ENCODE data around the gene C11orf58.
A peak's percentile ranks its signal among the peaks of the same experiment; 100 is the strongest.

Gene C11orf58

DNA sequence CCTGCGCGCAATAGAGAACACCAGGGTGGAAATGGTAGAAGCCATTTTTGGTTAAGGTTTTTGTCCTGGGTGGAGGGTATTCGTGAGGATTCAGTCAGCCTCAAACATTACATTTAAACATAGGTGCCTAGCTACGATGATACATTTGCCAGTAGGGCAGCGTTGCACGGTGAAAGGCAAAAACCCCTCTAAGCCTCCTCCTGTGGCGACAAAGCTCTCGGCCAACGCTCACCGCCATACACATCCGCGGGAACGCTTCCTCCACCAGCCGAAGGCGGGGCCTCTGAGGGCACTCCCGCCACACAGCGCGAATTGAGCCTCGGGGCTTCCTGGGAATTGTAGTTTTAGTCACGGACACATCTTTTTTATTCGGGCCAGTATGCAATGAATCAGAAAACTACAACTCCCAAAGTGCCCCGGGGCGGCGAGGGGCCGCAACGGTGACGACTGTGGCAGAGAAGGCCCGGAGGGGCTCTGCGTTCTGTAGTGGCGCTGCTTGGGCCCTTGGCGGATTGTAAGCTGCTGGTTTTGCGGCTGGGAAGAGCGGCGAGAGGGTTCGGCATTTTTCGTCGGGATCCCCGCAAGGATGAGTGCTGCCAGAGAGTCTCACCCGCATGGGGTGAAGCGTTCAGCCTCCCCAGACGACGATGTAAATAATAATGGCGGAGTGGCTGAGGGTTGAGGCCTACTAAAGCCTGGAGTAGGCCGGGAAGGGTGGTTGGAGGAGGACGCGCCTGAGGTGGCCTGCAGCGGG, at the start of gene C11orf58:
C11orf58 (plus strand) TSS at position 455 of the 754 bp plus-strand sequence; CDS start at position 587, 132 bp downstream.
- peak; percentile 81 to 84 (median 82) for DNase-seq (ENCODE audit: low read depth in 3 of 3, low spot score in 1 of 3)

DNA sequence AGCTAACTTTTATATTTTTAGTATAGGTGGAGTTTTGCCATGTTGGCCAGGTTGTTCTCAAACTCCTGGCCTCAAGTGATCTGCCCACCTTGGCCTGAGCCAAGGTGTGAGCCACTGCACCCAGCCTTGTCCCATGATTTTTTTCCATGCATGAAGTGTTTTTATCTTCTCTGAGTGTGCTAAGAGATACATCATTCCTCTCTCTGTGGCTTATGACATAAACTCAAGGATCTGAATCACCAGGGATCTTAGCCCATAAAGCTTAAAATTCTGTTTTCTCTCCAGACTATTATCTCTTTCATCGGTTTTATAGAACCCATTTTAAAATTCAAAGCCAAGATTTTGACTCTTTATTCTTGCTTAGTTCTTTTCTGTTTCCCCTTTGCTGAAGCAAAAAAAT, 48.4 kb upstream of the C11orf58 start:
- no peak for DNase-seq (ENCODE audit: low read depth in 3 of 3, low spot score in 1 of 3)

DNA sequence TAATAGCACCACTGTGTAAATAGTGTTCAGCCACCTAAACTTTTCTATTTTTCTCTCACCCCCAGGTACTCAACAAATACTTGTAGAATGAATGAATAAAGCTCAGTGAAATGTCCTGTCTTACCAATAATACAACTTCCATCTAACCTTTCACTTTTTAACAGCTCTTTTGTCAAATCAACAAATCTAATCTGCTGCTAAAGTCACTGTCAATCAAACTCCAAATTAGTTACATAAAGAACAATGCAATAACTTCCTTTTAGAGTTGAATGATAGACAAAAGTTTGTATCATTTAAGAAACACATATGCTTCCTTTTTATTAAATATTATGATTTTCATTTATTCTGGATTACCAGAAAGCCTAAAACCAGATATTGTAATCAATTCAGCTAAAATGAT, 34.7 kb upstream of the C11orf58 start:
- DNase-seq (ENCODE audit: low read depth in 3 of 3, low spot score in 1 of 3) = no peak

DNA sequence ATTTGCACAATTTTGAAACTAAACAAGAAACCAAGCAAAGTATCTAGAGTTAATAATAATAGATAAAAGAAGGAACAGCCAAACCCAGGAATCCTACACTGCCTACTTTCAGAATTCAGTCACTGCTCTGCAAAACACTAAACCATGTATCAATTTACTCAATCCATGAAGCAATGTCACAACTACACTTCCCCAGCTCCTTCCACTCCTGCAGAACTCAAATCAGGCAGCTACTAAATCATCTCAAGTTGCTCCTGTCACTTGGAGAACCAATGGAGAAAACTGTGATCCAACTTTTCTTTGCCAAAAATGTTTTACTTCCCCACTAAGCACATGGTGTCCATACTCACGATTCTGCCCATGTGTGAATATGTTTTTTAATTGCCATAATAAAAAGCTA, 24.9 kb upstream of the C11orf58 start:
- DNase-seq (ENCODE audit: low read depth in 3 of 3, low spot score in 1 of 3) = no peak

DNA sequence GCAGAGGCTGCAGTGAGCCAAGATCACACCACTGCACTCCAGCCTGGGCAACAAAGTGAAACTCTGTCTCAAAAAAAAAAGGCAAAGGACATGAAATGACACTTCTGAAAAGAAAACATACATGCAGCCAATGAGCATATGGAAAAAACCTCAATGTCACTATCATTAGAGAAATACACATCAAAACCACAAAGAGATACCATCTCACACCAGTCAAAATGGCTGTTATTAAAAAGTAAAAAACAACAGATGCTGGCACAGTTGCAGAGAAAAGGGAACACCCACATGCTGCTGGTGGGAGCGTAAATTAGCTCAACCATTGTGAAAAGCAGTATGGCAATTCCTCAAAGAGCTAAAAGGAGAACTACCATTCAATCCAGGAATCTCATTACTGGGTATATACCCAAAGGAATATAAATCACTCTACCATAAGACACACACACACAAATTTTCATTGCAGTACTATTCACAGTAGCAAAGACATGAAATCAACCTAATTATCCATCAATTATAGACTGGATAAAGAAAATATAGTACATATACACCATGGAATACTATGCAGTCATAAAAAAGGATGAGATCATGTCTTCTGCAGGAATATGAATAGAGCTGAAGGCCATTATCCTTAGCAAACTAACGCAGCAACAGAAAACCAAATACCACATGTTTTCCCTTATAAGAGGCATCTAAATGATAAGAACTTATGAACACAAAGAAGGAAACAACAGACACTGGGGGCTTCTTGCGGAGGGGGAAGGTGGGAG, 15.7 kb upstream of the C11orf58 start:
- no peak for DNase-seq (ENCODE audit: low read depth in 3 of 3, low spot score in 1 of 3)

DNA sequence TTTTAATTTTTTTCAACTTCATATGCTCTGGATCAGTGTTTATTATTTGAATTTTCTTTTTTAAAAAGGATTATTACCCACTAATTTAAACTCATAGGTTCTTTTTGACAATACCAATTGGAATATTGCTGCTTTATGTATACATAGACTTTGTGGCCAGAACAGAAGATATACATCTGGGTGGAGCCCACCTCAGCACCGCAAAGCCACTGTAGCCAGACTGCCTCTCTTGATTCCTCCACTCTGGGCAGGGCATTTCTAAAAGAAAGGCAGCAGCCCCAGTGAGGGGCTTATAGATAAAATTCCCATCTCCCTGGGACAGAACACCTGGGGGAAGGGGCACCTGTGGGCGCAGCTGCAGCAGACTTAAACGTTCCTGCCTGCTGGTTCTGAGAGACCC, 10.6 kb upstream of the C11orf58 start:
- DNase-seq (ENCODE audit: low read depth in 3 of 3, low spot score in 1 of 3) = no peak

DNA sequence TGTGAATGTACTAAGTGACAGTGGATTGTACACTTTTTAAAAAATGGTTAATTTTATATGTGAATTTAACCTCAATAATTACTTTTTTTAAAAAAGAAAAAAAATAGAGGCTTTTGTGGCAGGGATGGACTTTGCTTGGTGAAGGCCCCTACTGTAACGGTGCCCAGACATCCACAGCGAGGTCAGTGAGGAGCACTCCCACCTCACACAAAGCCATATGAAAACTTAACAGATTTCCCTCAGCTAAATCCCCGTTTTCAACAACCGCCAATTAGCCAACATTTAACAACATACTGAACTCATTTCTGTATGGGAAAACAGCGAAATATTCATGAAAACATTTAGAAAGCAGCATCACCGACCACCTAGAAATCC, 642 bp upstream of the C11orf58 start:
- DNase-seq (ENCODE audit: low read depth in 3 of 3, low spot score in 1 of 3) = no peak

DNA sequence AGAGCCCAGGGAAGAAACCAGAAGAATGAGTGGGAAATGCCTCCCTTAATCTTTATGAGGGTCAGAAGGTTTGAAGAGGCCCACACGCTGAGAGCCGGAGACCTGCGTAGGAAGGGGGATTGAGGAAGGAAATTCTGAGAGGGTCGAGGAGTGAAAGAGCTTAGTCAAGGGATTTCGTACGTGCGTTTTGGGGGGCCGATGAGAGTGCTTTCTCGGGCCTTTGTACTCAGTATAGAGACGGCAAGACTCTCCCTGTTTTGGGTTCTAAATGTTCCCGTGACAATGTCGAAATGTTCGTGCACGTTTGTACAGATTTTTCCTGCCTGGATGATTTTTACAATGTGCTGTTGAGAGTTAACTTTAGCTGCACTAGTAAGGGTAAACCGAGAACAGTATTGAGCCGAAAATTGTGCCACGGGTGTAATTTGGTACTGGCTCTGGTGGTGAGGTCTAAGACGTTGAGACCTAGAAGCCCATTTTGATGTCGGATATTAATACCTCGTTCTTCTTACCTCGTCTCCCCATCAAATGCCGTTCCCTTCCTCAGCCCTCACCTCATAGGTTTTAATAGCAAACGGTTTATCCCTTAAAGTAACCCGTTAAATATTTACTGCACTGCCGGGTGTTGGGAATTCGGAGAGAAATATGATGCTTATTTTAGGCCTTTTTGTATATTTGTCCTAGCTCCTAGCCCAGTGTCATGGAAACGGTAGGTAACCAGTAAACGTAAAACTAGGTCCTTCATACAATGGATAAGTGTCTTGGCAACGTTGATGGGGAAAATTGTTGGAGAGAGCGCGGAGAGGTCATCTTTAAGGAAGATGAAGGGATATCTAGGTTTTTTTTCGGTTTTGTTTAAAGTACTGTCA, 734 bp downstream of the C11orf58 start:
- DNase-seq (ENCODE audit: low read depth in 3 of 3, low spot score in 1 of 3) = no peak

DNA sequence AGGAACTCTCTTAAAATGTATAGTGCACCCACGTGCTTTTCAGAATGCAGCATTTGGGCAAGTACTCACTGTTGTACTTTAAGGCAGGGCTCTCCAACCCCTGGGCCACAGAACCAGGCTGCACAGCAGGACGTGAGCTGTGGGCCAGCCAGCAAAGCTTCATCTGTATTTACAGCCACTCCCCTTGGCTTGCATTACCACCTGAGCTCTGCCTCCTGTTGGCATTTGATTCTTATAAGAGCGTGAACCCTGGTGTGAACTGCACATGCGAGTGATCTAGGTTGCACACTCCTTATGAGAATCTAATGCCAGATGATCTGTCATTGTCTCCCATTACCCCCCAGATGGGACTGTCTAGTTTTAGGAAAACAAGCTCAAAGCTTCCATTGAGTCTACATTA, 3.0 kb downstream of the C11orf58 start:
- no peak for DNase-seq (ENCODE audit: low read depth in 3 of 3, low spot score in 1 of 3)

DNA sequence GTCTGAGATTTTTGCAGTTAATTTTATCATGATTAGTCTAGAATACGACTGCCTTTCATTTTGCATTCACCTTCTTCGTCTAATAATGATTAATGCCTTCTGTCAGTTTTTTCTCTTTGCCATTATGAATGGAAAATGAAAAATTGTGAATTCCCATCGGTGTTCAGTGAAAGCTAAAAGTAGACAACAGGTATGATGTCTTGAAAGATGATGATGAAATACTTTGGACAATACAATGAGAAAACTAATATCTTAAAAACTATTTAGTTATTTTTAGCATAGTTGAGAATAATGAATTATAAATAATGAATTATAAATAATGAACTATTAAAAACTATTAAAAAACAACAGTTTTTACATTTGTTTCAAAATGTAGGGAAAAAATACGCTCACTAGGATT, 5.0 kb downstream of the C11orf58 start:
- DNase-seq (ENCODE audit: low read depth in 3 of 3, low spot score in 1 of 3) = no peak

DNA sequence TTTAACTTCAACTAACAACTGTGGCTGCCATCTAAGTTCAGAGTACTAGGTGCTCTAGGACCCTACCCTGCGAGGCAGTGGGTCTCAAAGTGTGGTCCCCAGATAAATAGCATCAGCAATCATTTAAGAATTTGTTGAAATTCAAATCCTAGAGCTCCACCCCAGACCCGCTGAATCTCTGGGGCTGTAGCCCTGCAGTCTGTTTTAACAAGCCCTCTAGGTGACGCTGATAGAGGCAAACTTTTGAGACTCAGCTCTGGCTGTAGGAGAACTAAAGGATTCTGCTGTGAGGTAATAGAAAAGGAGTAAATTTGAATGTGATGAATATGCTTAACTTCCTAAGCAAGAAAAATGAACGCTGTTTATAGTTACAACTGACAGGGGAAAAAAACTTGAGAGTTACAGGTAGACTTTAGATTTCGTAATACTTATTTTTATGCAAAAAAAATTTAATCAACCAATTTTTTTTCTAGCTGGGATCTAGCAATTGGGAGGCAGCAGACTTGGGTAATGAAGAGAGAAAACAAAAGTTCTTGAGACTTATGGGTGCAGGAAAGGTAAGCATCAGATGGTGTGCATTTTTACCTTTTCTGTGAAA, 5.8 kb downstream of the C11orf58 start:
- no peak for DNase-seq (ENCODE audit: low read depth in 3 of 3, low spot score in 1 of 3)

DNA sequence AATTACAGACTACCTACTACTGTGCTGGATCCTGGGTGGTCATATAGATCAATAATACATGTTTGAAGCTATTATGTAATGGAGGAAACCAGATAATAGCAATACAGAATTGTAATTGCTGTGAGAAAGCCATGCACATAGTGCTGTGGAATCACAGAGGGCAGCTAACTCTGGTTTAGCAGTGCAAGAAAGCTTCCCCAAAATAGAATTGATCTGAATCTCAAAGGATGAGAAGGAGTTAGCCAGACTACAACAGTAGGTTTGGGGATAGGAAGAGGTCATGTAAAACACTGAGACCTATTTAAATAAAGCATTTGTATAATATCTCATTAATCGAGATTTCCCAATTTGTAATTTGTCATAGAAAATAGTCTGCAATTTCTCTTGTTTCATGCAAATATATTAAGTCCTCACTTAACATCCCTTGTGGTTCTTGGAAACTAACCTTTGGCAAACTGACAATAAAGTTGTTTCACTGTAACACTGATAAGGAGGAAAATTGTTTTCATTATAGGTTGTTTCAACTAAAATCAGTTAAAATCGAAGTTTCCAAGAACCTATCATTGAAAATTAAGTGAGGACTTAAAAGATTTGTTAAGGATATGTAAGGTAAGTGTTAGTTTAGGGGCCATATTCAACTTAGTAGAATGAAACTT, 7.6 kb downstream of the C11orf58 start:
- DNase-seq (ENCODE audit: low read depth in 3 of 3, low spot score in 1 of 3) = no peak

DNA sequence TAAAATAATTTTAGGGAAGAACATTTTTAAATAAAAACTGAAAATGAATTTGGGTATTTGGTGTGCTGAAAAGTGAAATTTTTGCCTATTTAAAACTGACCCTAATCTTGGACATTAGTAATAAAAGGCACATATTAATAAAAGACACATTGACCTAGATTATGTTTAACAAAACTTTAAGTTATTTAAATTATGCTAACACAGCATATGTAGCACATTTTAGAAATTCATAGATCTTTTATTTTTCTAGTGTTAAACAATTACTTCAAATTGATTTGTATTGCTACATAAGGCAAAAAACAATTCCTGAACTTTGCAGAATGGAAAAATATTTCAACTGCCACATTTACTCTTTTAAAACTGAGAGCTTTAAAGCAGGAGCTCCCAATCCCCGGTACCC, 10.6 kb downstream of the C11orf58 start:
- no peak for DNase-seq (ENCODE audit: low read depth in 3 of 3, low spot score in 1 of 3)

DNA sequence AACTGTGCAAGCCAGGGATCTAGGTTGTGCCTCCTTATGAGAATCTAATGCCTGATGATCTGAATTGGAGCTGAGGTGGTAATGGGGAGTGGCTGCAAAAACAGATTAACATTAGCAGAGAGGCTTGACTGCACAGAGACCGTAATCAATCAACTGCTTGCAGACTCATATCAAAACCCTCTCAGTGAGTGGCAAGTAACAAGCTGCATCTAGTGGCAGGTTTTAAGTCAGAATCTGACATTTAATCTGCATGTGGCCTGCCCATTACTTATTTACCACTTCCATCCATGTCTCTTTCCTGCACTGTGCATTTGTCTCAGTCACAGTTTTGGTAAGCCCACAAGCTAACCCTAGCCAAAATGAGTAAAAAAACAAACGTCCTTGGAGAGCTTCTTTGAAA, 11.2 kb downstream of the C11orf58 start:
- DNase-seq (ENCODE audit: low read depth in 3 of 3, low spot score in 1 of 3) = no peak

DNA sequence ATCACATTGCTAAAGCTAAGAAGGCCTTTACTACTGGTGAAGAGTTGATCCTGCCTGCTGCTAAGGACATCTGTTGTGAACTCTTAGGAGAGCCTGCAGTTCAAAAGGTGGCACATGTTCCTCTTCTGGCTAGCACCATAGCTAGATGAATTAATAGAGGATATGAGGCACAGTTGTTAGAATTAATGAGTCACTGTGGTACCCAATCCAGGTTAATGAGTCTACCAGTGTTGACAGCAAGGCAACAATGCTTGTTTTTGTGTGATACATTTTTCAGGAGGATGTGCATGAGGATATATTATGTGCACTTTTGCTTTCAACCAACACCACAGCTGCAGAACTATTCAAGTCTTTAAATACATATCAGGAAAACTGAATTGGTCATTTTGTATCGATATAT, 12.0 kb downstream of the C11orf58 start:
- no peak for DNase-seq (ENCODE audit: low read depth in 3 of 3, low spot score in 1 of 3)

DNA sequence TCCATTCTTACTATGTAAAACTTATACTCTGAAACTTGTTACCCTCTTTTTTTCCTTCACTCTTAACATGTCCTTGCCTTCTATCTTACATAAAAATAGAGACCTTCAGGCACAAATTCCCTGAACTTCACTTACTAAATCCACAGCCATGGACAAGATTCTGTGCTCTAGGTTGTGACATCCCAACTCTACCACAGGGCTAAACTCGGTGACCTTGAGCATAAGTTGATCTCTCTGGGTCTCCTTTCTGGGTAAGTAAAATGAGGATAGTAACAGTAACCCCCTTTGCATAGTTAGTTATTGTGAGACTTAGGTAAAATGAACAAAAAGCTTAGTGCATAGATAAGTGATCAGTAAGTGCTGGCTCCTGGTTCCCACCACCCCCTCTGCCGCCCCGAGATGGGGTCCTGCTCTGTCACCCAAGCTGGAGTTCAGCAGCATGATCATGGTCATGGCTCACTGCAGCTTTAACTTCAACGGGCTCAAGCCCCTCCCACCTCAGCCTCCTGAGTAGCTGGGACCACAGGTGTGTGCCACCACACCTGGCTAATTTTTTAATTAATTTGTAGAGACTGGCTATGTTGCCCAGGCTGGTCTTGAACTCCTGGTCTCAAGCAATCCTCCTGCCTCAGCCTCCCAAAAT, 20.1 kb downstream of the C11orf58 start:
- DNase-seq (ENCODE audit: low read depth in 3 of 3, low spot score in 1 of 3) = no peak

DNA sequence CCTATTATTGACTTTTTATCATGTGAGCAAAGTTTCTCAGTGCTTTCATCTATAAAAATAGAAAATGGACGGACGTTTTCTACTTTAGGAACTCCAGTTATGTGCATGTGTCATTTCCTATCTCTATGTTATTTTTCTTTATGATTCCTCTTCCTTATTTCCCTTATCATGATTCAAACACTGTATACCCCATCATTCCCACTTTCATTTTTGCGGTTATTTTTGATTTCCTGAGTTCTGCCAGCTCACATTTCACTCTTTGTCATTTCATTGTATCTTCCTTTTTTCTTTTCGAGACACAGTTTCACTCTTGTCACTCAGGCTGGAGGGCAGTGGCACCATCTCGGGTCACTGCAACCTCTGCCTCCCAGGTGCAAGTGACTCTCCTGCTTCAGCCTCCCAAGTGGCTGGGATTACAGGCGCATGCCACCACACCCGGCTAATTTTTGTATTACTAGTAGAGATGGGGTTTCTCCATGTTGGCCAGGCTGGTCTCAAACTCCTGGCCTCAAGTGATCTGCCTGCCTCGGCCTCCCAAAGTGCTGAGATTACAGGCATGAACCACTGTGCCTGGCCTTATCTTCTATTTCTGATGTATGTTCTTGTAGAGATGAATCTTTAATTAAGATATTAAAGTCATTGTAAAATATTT, 21.5 kb downstream of the C11orf58 start:
- no peak for DNase-seq (ENCODE audit: low read depth in 3 of 3, low spot score in 1 of 3)

DNA sequence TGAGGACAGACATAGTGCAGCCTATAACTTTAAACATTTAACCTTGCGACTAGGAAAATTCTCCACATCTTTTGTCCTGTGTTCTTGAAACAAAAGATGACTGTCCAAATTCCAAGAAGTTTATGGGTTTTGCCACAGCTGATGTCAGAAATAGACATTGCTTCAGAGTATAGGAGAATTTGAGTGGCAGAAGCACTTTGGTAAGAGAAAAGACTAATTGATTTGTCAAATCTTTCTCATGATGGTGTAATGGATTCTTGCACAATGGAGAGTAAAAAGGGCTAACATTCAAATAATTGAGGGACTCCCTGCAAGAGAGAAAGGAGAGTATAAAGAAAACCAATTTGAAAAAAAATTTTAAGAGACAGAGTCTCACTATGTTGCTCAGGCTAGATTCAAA, 25.3 kb downstream of the C11orf58 start:
- DNase-seq (ENCODE audit: low read depth in 3 of 3, low spot score in 1 of 3) = no peak

DNA sequence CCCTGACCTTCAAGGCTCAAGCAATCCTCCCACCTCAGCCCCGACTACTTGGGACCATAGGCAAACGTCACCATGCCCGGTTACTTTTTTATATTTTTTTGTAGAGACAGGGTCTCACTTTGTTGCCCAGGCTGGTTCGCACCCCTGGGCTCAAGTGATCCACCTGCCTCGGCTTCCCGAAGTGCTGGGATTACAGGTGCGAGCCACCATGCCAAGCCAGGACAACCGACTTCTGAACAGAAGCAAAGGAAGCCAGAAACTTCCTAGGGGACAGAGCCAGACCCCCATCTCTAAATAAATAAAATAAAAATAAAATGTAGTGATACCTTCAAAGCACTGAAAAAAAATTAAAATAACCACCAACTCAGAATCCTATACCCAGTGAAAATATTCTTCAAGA, 26.4 kb downstream of the C11orf58 start:
- DNase-seq (ENCODE audit: low read depth in 3 of 3, low spot score in 1 of 3) = no peak

DNA sequence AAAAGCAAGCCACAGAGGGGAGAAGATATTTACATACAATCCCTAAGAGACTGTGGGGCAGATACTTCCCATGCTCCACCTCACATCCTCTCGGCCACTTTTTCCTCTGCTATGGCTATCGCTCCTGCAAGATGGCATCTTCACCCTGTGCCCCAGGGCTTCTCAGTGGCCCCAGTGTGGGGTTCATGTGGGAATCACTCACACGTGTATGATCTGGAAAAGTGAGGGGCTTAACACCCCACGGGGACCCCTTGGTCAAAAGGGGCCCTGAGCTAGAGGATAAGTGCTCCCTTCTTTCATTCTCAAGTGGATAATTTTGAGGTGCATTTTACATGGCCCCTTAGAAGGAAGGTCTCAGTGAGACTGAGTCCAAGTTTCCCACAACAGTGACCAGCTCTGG, 28.7 kb downstream of the C11orf58 start:
- DNase-seq (ENCODE audit: low read depth in 3 of 3, low spot score in 1 of 3) = no peak

Measured in stimulated activated CD4-positive, alpha-beta T cell treated with anti-CD3 and anti-CD28 coated beads, TNF-alpha, amount 100 ng/mL, for 1 hour (primary cell).